Muscle of arm (tissue), 12 donors: ENCODE measurements around the gene TSPAN9. TPM values are rescaled to one million over a fixed set of nuclear protein-coding genes. Genes with fewer than 3 reads are reported as not detected.

Experiments used
- DNase-seq: peaks from one replicate; pipeline ENCODE4 v3.0.0-alpha.2; 2013
- polyA plus RNA-seq, 12 donors: library from polyadenylated mRNA; unstranded; fragments of 120-200 nt; gene quantifications; one replicate each; pipeline ENCODE4 v1.2.1, GENCODE V29; 2013; ENCODE audit not compliant: insufficient read length in 12 of 12

TSPAN9 gene
- polyA plus RNA-seq, 12 donors = 55.2 to 563 (median 115) TPM

DNA sequence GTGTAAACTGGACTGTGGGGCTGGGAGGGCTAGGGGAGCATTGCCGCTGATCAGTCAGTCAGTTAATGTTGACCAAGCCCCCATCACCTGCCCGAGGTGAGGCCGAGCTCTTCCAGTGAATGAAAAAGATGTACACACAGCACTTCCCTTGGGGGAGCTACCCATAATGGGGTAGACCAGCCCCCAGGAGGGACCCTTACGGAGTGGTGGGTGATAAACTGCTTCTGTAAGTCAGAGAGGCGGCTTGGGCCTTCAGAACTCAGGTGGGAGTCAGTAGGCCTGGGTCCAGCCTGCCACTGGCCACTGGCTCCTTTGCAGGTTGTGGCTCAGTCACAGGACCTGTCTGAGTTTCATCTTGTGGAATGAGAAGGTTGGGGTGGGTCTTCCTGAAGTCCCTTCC lies 43.5 kb downstream of the TSPAN9 start:
- no peak for DNase-seq

DNA sequence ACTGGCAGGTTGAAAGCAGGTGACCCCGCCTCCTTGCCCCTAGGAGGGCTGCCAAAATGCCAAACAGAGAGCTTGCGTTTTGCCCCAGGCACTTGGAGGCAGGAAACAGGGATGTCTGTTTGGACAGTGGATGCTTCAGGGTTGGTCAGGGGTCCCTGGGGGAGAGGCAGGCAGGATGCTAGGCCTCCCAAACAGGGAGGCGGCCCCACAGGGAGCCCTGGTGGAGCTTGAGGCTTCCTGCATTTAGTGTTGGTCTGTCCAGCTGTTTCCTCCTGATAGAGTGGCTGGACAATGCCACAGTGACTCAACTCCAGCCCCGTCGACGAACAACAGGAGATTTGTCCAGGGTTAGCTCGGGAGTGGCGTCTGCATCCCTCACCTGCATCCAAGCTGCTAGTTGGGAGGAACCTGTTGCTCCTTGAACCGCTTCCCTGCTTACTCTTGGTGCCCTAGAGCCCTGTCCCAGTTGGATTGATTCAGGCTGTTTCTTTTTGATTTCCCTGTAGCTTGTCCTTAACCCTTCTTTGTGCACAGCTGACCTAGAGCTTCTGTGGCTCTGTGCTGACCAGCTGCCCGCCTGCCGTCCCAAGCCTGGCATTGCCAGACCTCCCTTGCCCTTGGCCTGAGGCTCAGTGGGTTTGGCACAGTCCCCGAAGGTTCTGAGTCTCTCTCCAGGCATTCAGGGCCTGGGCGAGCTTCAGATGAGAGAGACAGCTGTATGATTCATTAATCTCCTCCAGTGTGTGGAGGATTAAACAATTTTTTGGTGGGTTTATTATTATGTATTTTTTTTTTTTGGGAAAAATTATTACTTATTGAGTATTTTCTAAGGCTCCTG lies 45.9 kb downstream of the TSPAN9 start:
- DNase-seq = no peak

DNA sequence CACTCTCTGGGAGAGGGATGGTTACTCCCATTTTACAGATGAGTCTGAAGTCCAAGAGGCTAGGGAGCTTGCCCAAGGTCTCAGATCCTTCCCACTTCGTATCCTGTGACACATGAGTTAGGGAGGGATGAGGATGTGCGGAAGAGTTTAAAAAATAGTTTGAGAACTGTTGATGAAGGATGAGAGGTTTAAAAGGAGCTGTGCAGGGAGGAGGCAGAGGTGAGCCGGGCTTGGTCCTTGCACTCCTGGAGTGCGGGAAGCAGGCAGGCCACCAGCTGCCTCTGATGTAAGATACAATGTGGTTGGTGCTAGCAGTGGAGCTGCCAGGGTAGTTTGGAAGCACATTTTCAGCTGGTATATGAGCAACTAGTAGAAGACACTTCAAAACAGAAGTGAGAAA lies 46.5 kb downstream of the TSPAN9 start:
- DNase-seq = no peak

DNA sequence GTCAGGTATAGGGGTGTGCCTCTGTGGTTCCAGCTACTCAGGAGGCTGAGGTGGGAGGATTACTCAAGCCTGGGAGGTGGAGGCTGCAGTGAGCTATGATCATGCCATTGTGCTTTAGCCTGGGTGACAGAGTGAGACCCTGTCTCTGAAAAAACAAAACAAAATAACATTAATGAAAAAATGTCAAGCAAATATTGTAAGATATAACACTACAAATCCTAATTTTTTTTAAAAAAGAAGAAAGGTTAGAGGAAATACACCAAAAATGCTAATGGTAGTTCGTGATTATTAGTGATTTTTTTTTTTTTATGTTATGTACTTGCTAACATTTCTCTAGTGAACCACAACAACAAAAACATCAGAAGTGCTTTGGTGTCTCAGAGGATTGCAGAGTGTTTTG lies 47.7 kb downstream of the TSPAN9 start:
- no peak for DNase-seq

DNA sequence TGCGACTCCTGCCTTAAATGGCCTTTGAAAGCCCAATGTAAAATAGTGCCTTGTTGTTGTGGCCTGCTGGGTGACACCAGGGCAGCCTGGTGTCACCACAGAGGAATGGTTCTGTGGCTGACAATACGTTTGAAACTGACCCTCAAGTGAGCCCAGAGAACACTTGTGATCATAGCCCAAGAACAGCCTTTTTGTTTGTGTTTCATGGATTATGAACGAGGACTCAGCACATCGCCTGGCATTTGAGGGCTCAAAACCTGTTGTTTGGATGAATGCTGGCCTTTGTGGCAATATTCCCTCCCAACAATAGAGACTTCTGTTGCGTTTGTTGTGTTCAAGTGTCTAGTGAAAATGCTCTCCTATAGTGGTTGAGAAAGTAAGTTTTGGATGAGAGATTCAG lies 48.5 kb downstream of the TSPAN9 start:
- no peak for DNase-seq

DNA sequence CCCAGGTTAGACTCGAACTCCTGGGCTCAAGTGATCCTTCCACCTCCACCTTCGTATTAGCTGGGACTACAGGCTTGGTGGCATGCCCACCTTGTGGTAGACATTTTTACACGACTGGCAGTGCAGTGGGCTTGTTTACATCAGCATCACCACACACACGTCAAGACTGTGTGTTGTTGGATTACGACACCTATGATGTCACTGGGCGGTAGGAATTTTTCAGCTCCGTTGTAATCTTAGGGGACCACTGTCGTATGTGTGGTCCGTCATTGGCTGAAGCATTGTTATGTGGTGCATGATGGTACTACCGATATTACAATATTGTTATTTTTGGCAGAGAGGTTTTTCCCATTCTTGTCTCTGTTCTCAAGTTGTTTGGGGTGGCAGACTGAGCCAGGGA lies 50.7 kb downstream of the TSPAN9 start:
- no peak for DNase-seq

DNA sequence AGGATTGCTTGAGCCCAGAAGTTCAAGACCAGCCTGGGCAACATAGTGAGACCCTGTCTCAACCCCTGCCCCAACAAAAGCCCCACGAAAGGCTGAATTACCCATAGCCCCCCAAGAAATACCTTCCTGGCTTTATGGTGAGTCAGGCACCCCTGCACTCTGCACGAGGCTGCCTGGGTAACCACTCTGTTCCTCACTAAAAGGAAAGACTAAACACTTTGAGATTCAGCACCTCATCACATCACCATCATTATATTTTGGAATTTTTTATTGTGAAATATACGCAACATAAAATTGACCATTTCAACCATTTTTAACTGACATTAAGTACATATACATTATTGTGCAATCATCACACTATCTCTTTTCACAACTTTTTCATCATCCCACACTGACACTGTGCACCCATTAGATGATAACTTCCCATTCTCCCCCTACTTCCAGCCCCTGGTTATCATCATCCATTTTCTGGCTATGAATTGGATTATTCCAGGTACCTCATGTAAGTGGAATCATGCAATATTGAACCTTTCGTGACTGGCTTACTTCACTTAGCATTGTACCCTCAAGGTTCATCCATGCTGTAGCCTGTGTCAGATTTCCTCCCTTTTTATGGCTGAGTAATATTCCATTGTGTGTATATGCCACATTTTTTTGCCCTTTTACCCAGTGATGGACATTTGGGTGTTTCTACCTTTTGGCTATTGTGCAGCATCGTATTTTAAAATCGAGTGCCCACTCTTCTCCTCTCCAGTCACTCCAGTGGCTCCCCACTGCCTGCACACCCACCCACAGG lies 51.5 kb downstream of the TSPAN9 start:
- no peak for DNase-seq

DNA sequence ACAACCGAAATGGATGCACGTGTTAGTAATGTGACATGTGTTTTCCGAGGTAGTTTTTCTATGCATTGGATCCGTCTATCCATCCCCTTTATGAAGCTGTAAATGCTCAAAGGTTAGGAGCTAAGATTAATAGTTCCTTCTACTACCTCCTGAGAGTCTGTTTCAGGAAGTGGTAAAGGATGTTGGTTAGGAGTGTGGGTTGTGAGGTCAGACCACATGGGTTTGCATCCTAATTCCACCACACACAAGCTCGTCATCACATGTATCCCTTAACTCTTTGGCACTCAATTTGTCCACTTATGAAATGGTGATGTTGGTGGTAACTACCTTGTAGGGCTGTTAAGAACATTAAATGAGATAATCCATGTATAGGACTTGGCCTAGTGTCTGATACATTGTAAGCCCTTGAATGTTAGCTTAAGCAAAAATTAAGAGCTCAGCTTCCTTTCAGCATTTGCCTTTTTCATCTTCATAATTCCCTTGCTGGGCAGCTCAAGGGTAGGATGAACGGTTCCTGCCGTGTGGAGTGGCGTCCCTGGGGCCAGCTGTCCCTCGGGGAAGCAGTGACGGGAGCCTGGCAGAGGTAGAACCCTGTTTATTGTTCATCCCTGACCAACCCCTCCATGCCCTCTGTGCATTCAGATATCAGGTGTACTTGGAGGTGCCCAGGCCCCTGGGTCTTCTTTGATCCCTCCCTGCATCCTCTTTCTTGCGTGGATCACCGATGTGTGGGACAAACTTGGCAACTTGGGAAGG lies 52.3 kb downstream of the TSPAN9 start:
- DNase-seq = no peak

DNA sequence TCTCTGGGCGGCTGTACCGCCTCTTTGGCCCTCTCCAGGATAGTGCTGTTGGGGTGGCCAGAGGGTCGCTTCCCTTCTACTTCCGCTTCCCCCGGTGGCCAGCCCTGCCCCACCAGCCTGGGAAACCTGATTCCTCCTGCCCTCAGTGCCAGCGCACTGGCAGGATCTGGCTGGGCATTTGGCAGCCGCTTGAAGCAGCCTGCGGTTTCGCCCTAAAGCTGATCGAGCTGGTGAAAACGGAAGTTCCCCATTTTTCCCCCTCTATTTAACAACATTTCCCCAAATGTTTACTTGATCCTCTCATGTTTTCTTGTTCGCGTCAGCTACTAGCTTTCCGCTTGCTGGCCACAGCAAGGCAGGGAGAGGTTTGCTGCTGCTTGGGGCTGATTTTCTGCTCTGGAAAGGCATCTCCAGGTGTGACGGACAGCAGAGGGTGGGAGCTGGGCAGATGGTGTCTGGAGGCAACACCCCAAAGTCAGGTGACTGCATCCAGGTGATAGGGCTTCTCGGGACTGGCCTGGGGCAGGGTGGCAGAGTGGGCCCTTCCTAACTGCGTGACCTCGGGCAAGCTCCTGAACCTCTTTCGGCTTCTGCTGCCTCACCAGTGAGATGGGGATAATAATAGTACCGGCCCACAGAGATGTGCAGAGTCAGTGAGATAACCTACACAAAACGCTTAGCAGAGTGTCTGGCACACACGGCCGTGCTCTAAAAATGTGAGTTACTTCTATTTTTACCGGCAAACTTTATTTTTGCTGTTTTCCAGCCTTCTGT lies 53.1 kb downstream of the TSPAN9 start:
- no peak for DNase-seq

DNA sequence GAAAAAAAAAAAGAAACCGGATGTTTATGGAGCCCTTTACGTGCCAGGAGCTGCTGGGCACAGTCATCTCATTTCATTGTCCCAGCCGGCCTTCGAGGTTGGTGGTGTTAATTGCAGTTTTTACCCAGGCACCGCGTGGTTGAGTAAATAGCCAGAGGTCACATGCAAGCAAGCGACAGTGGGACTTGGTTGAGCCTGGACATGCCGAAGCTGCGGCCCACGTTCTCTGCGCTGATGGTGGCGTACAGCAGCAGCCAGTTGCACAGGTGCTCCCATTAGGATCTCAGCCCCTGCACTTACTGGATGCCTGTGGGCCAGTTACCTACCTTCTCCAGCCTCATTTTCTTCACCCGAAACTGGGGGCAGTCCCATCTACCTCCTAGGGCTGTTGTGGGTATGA lies 54.0 kb downstream of the TSPAN9 start:
- no peak for DNase-seq

DNA sequence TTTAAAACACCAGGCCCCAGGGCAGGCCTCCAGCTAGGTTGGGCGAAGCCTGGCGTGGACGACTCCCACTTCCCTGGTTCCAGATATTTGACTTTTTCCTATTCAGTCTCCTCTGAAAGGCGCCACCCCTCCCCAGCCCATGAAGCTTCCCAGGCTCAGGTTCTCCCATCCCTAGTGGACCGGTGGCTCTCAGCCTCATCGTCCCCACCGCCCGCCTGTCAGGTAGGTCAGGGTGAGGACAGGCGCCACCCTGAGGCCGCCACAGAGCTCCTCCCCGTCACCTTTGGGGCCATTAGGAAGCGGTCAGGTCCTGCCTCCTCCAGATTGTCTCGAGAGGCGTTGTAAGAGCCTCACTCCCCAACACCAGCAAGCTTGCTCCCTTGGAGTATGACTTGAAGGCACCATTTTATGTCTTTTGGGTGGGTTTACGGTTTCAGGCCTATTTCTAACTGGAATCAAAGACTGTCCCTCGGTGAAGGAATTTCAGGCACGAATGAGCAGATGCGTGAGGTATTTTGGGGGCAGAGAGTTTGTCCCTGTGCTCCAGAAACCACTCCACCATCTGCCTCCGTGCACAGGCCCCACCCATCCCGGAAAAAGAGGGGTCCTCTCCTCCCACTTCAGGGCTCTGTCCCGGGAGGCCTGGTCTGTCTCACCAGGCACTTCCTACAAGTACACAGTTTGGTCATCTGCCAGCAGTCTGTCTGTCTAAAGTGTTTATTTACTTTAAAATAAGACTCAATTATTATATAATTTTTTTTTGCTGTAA lies 55.6 kb downstream of the TSPAN9 start:
- DNase-seq = no peak

DNA sequence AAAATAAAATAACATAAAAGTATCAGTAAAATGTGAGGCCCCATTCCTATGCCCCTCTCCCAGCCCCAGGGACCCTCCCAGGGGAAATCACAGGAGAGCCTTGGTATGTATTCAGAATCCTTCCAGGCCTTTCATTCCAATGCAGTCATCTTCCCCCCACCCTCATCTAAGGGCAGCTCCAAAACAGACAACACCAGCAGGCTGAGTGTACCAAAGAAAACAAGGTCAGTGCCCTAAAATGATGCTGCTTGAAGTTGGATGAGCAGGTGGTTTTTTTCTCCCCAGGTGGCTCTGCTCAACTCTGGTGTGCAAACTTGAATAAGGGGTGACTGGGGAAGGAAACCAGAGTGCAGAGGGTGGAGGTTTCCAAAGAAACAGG lies 56.2 kb downstream of the TSPAN9 start:
- DNase-seq = no peak

DNA sequence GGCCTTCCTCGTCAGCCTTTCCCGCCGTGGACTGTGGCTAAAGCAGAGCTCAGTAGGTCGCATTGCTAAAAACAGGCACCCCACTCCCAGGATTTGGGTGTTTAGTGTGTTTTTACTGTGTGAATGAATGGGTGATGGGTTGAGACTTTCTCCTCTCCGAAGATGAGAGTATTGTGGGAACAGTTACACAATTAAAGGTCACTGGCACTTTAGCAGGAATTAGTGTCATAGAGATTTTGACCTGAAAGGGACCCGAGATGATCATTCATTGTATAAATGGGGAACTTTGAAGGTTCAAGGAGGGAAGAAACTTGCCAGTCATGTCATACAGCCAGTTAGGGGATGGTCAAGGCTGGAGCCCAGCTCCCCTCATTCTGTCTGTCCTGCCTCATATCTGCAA lies 56.9 kb downstream of the TSPAN9 start:
- no peak for DNase-seq

DNA sequence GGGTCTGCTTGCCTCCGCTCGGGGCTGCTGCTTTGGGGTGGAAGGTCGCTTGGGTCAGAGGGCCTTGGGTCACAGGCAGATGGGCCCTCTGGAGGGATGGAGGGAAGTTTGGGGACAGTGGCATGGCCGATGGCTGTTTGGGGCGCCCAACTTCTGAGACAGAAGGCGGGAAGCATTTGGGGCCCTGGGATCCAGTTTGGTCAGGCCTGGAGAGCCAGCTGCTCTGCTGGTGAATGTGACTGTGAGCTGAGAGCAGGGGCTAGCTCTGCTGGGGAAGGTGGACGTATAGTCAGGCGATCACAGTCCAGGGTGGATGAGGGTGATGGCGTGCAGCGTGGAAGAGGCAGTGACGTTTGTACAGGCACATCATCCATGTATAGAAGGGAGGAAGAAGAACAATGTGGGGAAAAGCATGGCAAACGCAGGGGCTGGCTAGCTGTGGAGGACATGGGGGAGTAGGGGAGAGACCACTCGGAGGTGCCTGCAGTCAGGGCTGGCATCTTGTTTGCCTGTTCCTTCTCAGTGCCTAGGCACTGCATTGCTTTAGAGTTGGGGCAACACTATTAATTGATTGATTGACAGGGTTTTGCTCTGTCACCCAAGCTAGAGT lies 57.5 kb downstream of the TSPAN9 start:
- no peak for DNase-seq

DNA sequence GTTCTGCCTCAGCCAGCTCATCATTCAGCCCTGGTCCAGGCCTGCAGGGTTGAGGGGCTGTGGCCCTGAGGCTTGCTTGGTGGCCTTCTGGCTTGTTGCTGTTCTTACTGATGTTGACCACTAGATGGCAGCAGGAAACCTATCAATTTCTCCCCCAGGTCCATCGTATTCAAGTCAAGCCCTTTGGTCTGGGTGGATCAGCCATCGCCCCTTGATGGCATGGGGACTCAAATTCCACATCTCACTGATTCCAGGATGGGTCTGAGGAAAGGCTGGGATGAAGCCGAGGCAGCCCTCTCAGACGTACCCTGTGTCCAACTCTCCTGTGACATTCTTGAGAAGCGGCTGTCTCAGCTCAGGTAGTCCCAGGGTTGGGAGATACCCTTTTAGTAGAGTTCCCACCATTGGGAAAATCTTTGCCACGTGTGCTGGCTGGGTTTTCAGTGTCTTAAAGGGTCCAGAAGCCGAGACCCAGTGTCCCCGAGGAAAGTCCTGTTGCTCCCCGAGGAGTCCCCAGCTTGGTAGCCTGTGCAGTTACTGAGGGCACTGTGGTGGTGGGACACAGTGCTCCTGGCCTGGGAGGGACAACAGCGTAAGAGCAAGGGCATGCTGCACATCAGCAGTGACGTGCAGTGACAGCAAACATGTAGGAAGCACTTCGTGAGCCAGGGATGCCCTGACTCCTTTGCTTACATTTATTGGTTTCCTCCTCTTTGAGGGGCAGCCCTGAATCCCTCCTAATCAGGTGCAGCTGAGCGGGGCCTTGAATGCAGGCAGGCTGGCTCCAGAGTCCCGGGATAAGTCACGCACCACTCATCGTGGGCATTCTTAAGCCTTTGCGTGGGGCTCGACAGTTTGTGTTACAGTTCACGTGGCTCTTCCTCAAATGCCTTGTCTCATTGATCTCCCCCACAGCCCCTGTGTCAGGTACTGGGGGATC lies 58.6 kb downstream of the TSPAN9 start:
- DNase-seq = peak; percentile 84

DNA sequence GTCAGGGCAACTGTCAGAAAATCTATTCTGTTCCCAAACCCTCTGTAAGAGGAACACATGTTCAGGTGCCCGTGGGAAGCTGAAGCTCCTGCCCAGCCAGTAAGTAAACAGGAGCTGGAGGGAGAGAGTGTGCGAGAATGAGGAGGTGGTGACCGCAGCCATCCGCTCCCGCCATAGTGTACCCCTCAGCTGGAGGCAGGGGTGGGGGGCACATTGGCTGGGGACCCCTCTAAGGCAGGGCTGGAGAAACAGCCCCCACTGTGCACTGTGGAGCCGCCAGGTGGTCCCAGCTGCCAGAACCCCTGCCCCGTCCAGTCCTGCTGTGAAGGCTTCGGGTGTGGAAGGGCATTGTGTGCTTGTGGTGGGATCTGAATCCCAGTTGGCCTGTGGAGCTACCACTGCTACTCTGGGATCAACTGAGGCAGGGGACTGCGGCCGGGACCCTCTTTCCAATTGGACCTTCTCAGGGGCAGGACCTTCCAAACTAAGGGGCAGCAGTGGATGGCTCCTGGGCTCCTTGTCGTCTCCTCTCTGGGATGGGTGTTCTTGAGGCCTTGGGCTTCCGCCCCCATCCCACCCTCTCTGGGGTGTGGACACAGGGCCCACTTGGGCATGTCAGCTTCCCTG lies 59.6 kb downstream of the TSPAN9 start:
- no peak for DNase-seq

DNA sequence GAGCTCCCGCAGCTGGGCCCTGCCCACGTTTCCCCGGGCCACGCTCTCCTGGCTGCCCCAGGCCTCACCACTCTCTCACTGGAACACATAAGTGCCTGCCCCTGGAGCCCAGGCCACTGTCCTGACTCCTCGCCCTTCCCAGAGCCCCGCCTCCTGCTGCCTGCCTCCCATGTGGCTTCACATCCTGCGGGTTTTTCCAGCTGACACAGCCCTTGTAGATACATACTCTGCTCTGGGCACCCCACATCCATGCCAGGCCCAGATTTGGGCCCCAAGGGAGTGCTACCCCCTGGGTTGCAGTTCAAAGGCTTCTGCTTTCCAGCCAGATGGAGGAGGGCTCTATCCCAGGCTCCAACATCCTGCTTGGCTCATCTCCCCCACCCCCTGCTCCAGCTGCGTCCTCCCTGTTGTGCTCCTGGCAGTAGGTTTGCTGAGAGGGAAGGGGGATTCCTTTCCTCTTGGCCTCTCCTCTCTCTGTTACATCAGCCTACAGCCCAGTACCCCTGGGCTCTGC lies 60.1 kb downstream of the TSPAN9 start:
- DNase-seq = peak; percentile 77

DNA sequence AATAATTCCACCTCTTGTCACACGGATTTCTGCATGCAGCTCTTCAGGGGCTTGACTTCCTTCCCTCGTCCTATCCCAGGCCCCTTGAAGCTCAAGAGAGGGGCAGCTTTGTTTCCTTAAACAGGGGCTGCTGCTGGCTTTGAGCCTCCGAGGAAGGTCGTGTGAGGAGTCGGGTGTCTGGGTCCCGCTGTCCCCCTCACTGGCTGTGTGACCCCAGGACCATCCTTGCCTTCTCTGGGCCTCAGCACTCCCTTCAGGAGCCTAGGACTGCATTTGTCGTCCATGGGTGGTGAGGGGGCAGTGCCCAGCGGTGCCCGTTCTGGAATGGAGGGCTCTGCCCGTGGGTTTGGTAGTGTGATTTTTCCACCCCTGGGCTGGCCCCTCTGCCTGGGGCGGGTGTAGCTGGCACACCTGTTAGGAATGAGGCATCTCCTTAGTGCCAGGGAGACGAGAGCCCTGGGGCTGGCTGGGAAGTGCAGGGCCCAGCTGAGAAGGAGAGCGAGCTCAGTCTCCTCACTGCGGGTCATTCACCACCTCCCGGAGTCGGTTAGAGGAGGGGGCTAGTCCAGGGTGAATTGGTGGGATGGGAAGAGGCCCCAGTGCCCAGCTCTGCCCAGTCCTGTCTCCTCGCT lies 60.8 kb downstream of the TSPAN9 start:
- DNase-seq = no peak
